IMR-90 (cell line): ENCODE data around the gene BCL2L15. TPM values are rescaled to one million over a fixed set of nuclear protein-coding genes. Genes with fewer than 3 reads are reported as not detected.

Source experiments
- ATAC-seq: fragments of 200-7000 bp; cut with Tn5 transposase; 2 replicates; pipeline ENCODE4 v1.9.1; 2020; ENCODE audit warnings: low read depth, mild to moderate bottlenecking, moderate library complexity
- BruUV-seq: library from RNA; stranded (reverse); fragments of 400-500 nt; replicated peaks from 2 replicates; lab custom pipeline; 2021; lab: Mats Ljungman, UMichigan
- CTCF ChIA-PET: fragments of 300-600 bp; formaldehyde crosslinking; extraction: SDS; loops from one replicate; lab custom pipeline; 2021; ENCODE audit warnings: antibody characterized with exemption; lab: Yijun Ruan, JAX
- POLR2A ChIA-PET: fragments of 300-600 bp; sonication (Branson Sonifier 250); formaldehyde crosslinking; loops from one replicate; lab custom pipeline; 2022; ENCODE audit warnings: antibody characterized with exemption; ENCODE audit not compliant: unreplicated experiment; lab: Charles Lee
- DNase-seq: peaks from one replicate; pipeline ENCODE4 v3.0.0; 2013
- H2AFZ ChIP-seq: replicated peaks from 2 replicates; pipeline ENCODE3; 2013; ENCODE audit warnings: low read length, mild to moderate bottlenecking; ENCODE audit not compliant: poor library complexity
- H2AK5ac ChIP-seq: 2 replicates; pipeline ENCODE4 v1.6.1; 2013; ENCODE audit warnings: low read depth, low read length, inconsistent platforms
- H2AK9ac ChIP-seq: replicated peaks from 2 replicates; pipeline ENCODE3; 2013; ENCODE audit warnings: mild to moderate bottlenecking, low read depth, low read length, moderate library complexity; ENCODE audit not compliant: poor library complexity
- H2BK120ac ChIP-seq: 2 replicates; pipeline ENCODE4 v1.6.1; 2013; ENCODE audit warnings: low read depth, low read length, inconsistent platforms
- H2BK15ac ChIP-seq: 3 replicates; pipeline ENCODE4 v1.6.1; 2013; ENCODE audit warnings: low read depth, low read length, inconsistent platforms
- H2BK20ac ChIP-seq: 2 replicates; pipeline ENCODE4 v1.6.1; 2013; ENCODE audit warnings: low read depth, mild to moderate bottlenecking, inconsistent platforms, low read length, moderate library complexity
- H2BK5ac ChIP-seq: 2 replicates; pipeline ENCODE4 v1.6.1; 2013; ENCODE audit warnings: mild to moderate bottlenecking, low read depth, low read length, inconsistent platforms; ENCODE audit not compliant: poor library complexity, severe bottlenecking
- H3K14ac ChIP-seq: replicated peaks from 2 replicates; pipeline ENCODE4 v1.6.1; 2013; ENCODE audit warnings: low read depth, low read length, inconsistent platforms
- H3K18ac ChIP-seq: 2 replicates; pipeline ENCODE4 v1.6.1; 2013; ENCODE audit warnings: low read depth, low read length, control low read depth
- H3K23ac ChIP-seq: 2 replicates; pipeline ENCODE4 v1.6.1; 2013; ENCODE audit warnings: low read depth, low read length, inconsistent platforms
- H3K27ac ChIP-seq: 2 replicates; pipeline ENCODE4 v1.5.1; 2013; ENCODE audit warnings: mild to moderate bottlenecking, control low read depth, low read length; ENCODE audit not compliant: insufficient read depth
- H3K27me3 ChIP-seq: 2 replicates; pipeline ENCODE4 v1.6.1; 2013; ENCODE audit warnings: low read length; ENCODE audit not compliant: control insufficient read depth, insufficient read depth
- H3K36me3 ChIP-seq: 2 replicates; pipeline ENCODE4 v1.6.1; 2013; ENCODE audit warnings: low read length, mixed read lengths; ENCODE audit not compliant: control insufficient read depth, insufficient read depth
- H3K4ac ChIP-seq: 2 replicates; pipeline ENCODE4 v1.6.1; 2013; ENCODE audit warnings: low read depth, low read length, inconsistent platforms
- H3K4me1 ChIP-seq: 2 replicates; pipeline ENCODE4 v1.6.1; 2013; ENCODE audit warnings: low read length, mixed read lengths; ENCODE audit not compliant: control insufficient read depth, insufficient read depth
- H3K4me2 ChIP-seq: 2 replicates; pipeline ENCODE4 v1.6.1; 2013; ENCODE audit warnings: low read depth, mild to moderate bottlenecking, control low read depth, low read length, moderate library complexity
- H3K4me3 ChIP-seq: 2 replicates; pipeline ENCODE4 v1.5.1; 2013; ENCODE audit warnings: low read depth, mild to moderate bottlenecking, control low read depth, low read length, moderate library complexity; ENCODE audit not compliant: insufficient read depth
- H3K56ac ChIP-seq: 2 replicates; pipeline ENCODE4 v1.6.1; 2013; ENCODE audit warnings: low read length, inconsistent platforms; ENCODE audit not compliant: insufficient read depth; ENCODE audit errors: extremely low read depth
- H3K79me1 ChIP-seq, 2 experiments: 2 replicates each; pipeline ENCODE4 v1.6.1; 2013; ENCODE audit warnings: low read length in 2 of 2, inconsistent platforms in 1 of 2, low read depth in 1 of 2
- H3K9ac ChIP-seq: 2 replicates; pipeline ENCODE4 v1.6.1; 2013; ENCODE audit warnings: low read depth, low read length, control low read depth
- H3K9me1 ChIP-seq: 2 replicates; pipeline ENCODE4 v1.6.1; 2013; ENCODE audit warnings: low read length, inconsistent platforms; ENCODE audit not compliant: insufficient read depth
- H3K9me3 ChIP-seq: 2 replicates; pipeline ENCODE4 v1.6.1; 2013; ENCODE audit warnings: low read length; ENCODE audit not compliant: control insufficient read depth, insufficient read depth
- H4K20me1 ChIP-seq: 2 replicates; pipeline ENCODE4 v1.6.1; 2013; ENCODE audit warnings: low read length, inconsistent platforms; ENCODE audit not compliant: insufficient read depth
- H4K5ac ChIP-seq: 2 replicates; pipeline ENCODE4 v1.6.1; 2013; ENCODE audit warnings: mild to moderate bottlenecking, low read depth, low read length, control low read depth
- H4K8ac ChIP-seq, 2 experiments: 2 replicates each; pipeline ENCODE4 v1.6.1; 2013; ENCODE audit warnings: low read depth in 2 of 2, low read length in 2 of 2, control low read depth in 1 of 2, inconsistent platforms in 1 of 2
- H4K91ac ChIP-seq: 2 replicates; pipeline ENCODE4 v1.6.1; 2013; ENCODE audit warnings: low read depth, low read length, inconsistent platforms; ENCODE audit not compliant: insufficient read depth
- BHLHE40 ChIP-seq: fragments of 150-350 bp; IDR thresholded peaks from 2 replicates; pipeline ENCODE4 v1.6.1; 2016; ENCODE audit warnings: mild to moderate bottlenecking, low read depth, low read length
- CEBPB ChIP-seq: IDR thresholded peaks from 2 replicates; pipeline ENCODE4 v1.6.1; 2012; ENCODE audit warnings: low read depth, low read length, improper control_type of control experiment
- CHD1 ChIP-seq: IDR thresholded peaks from 2 replicates; pipeline ENCODE4 v1.6.1; 2012; ENCODE audit warnings: low read depth, low read length, improper control_type of control experiment
- CTCF ChIP-seq: conservative IDR thresholded peaks from 2 replicates; pipeline ENCODE4 v1.5.1; 2012; ENCODE audit warnings: mild to moderate bottlenecking, low read depth, low read length, improper control_type of control experiment
- ELK1 ChIP-seq: fragments of 150-350 bp; IDR thresholded peaks from 2 replicates; pipeline ENCODE4 v1.6.1; 2016; ENCODE audit warnings: low read depth, mild to moderate bottlenecking, low read length, moderate library complexity, borderline replicate concordance
- MAFK ChIP-seq: IDR thresholded peaks from 2 replicates; pipeline ENCODE4 v1.6.1; 2012; ENCODE audit warnings: low read depth, low read length, improper control_type of control experiment
- MXI1 ChIP-seq: IDR thresholded peaks from 2 replicates; pipeline ENCODE4 v1.6.1; 2012; ENCODE audit warnings: low read depth, mild to moderate bottlenecking, low read length, moderate library complexity, borderline replicate concordance
- NFE2L2 ChIP-seq: fragments of 150-350 bp; IDR thresholded peaks from 2 replicates; pipeline ENCODE4 v1.6.1; 2016; ENCODE audit warnings: low read depth, mild to moderate bottlenecking, low read length
- POLR2A ChIP-seq: IDR thresholded peaks from 2 replicates; pipeline ENCODE4 v1.6.1; 2012; ENCODE audit warnings: mild to moderate bottlenecking, low read depth, low read length
- RAD21 ChIP-seq: IDR thresholded peaks from 2 replicates; pipeline ENCODE4 v1.6.1; 2012; ENCODE audit warnings: low read length, improper control_type of control experiment
- RCOR1 ChIP-seq: IDR thresholded peaks from 2 replicates; pipeline ENCODE4 v1.6.1; 2012; ENCODE audit warnings: mild to moderate bottlenecking, low read length, improper control_type of control experiment; ENCODE audit not compliant: insufficient replicate concordance
- RFX5 ChIP-seq: IDR thresholded peaks from 2 replicates; pipeline ENCODE4 v1.8.0; 2012; ENCODE audit warnings: low read depth, mild to moderate bottlenecking, low read length, moderate library complexity
- SMC3 ChIP-seq: fragments of 150-350 bp; IDR thresholded peaks from 2 replicates; pipeline ENCODE4 v1.6.1; 2016; ENCODE audit warnings: low read depth, mild to moderate bottlenecking, antibody characterized with exemption, low read length, moderate library complexity
- USF2 ChIP-seq: fragments of 150-350 bp; IDR thresholded peaks from 2 replicates; pipeline ENCODE4 v1.6.1; 2017; ENCODE audit warnings: mild to moderate bottlenecking, antibody characterized with exemption, low read length, low read depth
- WGBS, 2 experiments: methylation state at CpG; one replicate each; pipeline versions ENCODE4 v1.1.5 to v1.1.7; 2013; ENCODE audit warnings: missing lambda C conversion rate in 2 of 2; ENCODE audit not compliant: insufficient read length in 1 of 2; ENCODE audit errors: extremely low coverage in 2 of 2; 5-methylcytosine and 5-hydroxymethylcytosine counted together
- dilution Hi-C: fragments of 300-500 bp; cut with HindIII; formaldehyde crosslinking; loops from one replicate; pipeline ENCODE4 v1.14.3; 2018; ENCODE audit warnings: low sequenced_read_pairs; ENCODE audit not compliant: unreplicated experiment
- in situ Hi-C: fragments of 300-500 bp; cut with MboI; formaldehyde crosslinking; loops from 3 replicates; pipeline ENCODE4 v1.14.3; 2019; ENCODE audit warnings: low sequenced_read_pairs, inconsistent platforms, mixed read lengths
- intact Hi-C: fragments of 100-400 bp; cut with micrococcal nuclease; formaldehyde crosslinking; loops from 2 replicates; pipeline ENCODE4 v1.10.0; 2022
- polyA plus RNA-seq, 3 experiments: library from polyadenylated mRNA; depleted of rRNA; stranded (reverse); fragments of >200 nt; gene quantifications; 2 replicates each; pipeline ENCODE4 v1.2.3, GENCODE V29; 2012; ENCODE audit warnings: low replicate concordance in 1 of 3
- total RNA-seq: library from RNA; depleted of rRNA; stranded (reverse); fragments of >200 nt; gene quantifications from 2 replicates; pipeline ENCODE4 v1.2.3, GENCODE V29; 2012

Gene BCL2L15
- total and polyA plus RNA-seq, 2 of the 4 experiments (the other 2 are of a cell fraction) = under 0.01 to 0.15 TPM

GRCh38 chr1:113881661-113882060, 5.7 kb downstream of the BCL2L15 start:
- Histone ChIP-seq H4K91ac (no peak overlapping the region), H2BK15ac (no peak overlapping the region), H2AFZ (no peak overlapping the region), H3K9me1 (no peaks in the 10 kb centered on the region; the same call in 1 of the 2 replicates), H2AK5ac (no peak overlapping the region), H2BK120ac (no peak overlapping the region), H3K9ac (no peak overlapping the region), H3K14ac (no peak overlapping the region), H2AK9ac (no peak overlapping the region), H3K4ac (no peak overlapping the region), H4K8ac (no peak overlapping the region), H3K56ac (no peak overlapping the region), H3K27ac (no peak overlapping the region), H3K4me3 (no peak overlapping the region), H3K79me1 (no peaks in the 10 kb centered on the region), H4K5ac (no peak overlapping the region), H2BK5ac (no peak overlapping the region), H3K27me3 (no peaks in the 10 kb centered on the region), H2BK20ac (no peak overlapping the region), H3K4me2 (no peak overlapping the region), H4K20me1 (no peaks in the 10 kb centered on the region), H3K36me3 (no peaks in the 10 kb centered on the region), H3K9me3 (no peaks in the 10 kb centered on the region), H3K23ac (no peak overlapping the region), H3K4me1 (no peaks in the 10 kb centered on the region), H3K18ac (no peak overlapping the region)
- ATAC-seq = no peak
- DNase-seq = no peak
- intact Hi-C loops = no loop called here
- no TSS peak for BruUV-seq
- in situ Hi-C loops = no loop called here
- ChIA-PET CTCF (no interaction called here), POLR2A (no interaction called here)
- TF ChIP-seq CHD1 (no peak), POLR2A (no peak), SMC3 (no peak), USF2 (no peak), BHLHE40 (no peak), RFX5 (no peak), MAFK (no peak), NFE2L2 (no peak), RCOR1 (no peak), ELK1 (no peak), MXI1 (no peak), CEBPB (no peak), RAD21 (no peak), CTCF (no peak)
- dilution Hi-C loops = no loop called here
- 72% methylated on average over 2 of the region's 2 CpGs; no CpG with 5 or more reads in 1 of the 2 experiments for WGBS, 2 experiments
